Measurements from ENCODE around the gene FSTL5. TPM values are rescaled to one million over a fixed set of nuclear protein-coding genes. Genes with fewer than 3 reads are reported as not detected.

Gene FSTL5
- total RNA-seq, 2 donors from 2014 or later, result not detected

DNA sequence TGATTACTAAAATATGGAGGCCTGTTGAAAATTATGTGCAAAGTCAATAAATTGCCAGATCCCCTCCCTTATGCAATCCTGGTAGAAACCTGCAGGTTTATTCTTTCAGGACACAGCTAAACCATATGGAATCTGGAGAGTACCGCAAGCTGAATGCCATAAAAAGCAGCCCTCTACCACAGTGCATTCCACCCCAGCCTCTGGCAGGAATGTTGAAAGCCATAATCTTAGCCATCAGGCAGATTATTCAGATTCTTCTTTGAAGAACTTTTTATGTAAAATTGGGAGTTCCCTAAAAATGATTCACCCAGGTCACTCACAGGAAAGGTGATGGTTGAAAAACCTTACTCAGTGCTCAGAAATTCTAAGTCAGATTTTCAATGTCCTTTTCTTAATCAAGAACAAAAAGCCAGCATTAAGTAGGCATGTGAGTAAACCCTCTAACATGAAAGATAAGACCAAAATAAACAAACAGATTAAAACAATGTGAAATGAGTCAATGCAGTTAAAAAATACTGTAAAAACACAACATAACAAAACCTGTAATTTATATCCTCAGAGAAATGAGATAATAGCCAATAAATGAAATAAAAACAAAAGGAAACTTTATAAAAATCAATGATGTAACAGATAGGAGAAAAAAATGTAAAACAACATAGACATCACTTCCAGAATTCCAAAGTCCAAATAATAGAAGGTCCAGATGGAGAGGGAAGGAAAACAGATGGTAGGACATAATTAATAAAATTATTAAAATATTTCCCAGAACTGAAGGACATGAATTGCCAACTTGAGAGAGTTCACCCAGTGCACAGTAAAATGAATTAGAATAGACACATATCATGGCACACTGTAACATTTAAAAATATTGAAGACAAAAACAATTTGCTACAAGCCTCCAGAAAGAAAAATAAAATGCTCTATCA is 226.9 kb downstream of the FSTL5 start:
- Histone ChIP-seq H3K4me3 (no peak overlapping the region), H3K4me1 (ENCODE audit: control insufficient read depth in 1 of 2, low read depth in 2 of 2) (no peaks in the 10 kb centered on the region)
- no peak for ATAC-seq (ENCODE audit: insufficient number of reproducible peaks, low FRiP score, low read depth)

DNA sequence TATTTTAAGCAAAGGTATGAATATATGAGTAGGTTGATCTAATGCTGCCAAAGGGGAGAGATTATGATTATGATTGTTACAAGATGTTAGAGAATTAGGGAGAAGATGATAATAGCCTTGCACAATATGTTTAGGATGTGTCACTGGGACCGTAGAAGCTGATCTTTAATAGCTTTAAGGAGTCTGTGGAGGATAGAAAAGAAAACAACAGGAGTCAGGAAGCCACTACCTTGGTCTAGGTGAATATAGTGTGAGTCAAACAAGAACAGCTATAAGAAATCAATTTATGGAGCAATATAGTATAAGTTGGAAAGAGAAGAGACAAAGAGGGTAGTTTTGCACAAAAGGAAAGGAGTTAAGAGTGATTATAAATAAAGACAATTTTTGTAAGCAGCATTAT is 232.7 kb downstream of the FSTL5 start:
- no peak overlapping the region for H3K27ac ChIP-seq
- no peaks in the 10 kb centered on the region for H3K27me3 ChIP-seq (replicated peaks; ENCODE audit: insufficient read depth)
- DNase-seq (ENCODE audit: low spot score), result no peak
- H3K36me3 ChIP-seq, result no peaks in the 10 kb centered on the region
- TF ChIP-seq, protein P1, sequence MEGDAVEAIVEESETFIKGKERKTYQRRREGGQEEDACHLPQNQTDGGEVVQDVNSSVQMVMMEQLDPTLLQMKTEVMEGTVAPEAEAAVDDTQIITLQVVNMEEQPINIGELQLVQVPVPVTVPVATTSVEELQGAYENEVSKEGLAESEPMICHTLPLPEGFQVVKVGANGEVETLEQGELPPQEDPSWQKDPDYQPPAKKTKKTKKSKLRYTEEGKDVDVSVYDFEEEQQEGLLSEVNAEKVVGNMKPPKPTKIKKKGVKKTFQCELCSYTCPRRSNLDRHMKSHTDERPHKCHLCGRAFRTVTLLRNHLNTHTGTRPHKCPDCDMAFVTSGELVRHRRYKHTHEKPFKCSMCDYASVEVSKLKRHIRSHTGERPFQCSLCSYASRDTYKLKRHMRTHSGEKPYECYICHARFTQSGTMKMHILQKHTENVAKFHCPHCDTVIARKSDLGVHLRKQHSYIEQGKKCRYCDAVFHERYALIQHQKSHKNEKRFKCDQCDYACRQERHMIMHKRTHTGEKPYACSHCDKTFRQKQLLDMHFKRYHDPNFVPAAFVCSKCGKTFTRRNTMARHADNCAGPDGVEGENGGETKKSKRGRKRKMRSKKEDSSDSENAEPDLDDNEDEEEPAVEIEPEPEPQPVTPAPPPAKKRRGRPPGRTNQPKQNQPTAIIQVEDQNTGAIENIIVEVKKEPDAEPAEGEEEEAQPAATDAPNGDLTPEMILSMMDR (IDR thresholded peaks at IDR 0.05), result no peak
- ATAC-seq (ENCODE audit: insufficient number of reproducible peaks, low FRiP score, low read depth), result no peak
- no peak overlapping the region for H3K4me3 ChIP-seq
- no peaks in the 10 kb centered on the region for H3K4me1 ChIP-seq (ENCODE audit: control insufficient read depth in 1 of 2, low read depth in 2 of 2)
- no peaks in the 10 kb centered on the region for H3K9me3 ChIP-seq

More for the DNA sequence above, 226.9 kb downstream of the FSTL5 start:
- Histone ChIP-seq H3K36me3 (no peaks in the 10 kb centered on the region), H3K9me3 (no peaks in the 10 kb centered on the region), H3K27ac (no peak overlapping the region), H3K27me3 (replicated peaks; ENCODE audit: insufficient read depth) (no peaks in the 10 kb centered on the region)
- TF ChIP-seq, protein P1 (IDR thresholded peaks at IDR 0.05), result no peak
- DNase-seq (ENCODE audit: low spot score), result no peak

DNA sequence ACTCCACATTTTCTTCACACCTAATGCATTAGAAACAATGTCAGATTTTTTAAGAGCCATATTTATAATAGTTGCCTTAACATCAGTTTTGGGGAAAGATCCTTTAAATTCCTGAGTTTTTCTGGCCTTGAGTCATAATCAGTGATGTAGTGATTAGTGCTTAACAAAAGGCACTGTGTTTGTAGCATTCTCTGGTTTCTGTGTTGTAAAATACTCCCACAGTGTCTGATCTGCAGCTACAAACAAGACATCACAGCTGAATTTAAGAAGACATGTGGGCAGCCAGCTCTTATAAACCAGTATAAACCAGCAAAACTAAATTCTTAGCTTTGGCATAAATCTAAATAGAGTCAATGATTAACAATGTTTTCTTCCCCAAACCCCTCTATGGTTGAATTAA is 233.8 kb downstream of the FSTL5 start:
- no peaks in the 10 kb centered on the region for H3K9me3 ChIP-seq
- H3K4me1 ChIP-seq (ENCODE audit: control insufficient read depth in 1 of 2, low read depth in 2 of 2), result no peaks in the 10 kb centered on the region
- no peaks in the 10 kb centered on the region for H3K27me3 ChIP-seq (replicated peaks; ENCODE audit: insufficient read depth)
- H3K36me3 ChIP-seq, result no peaks in the 10 kb centered on the region
- ATAC-seq (ENCODE audit: insufficient number of reproducible peaks, low FRiP score, low read depth) (no peak), DNase-seq (ENCODE audit: low spot score) (no peak)
- H3K27ac ChIP-seq, result no peak overlapping the region
- H3K4me3 ChIP-seq, result no peak overlapping the region
- TF ChIP-seq, protein P1 (IDR thresholded peaks at IDR 0.05), result no peak

DNA sequence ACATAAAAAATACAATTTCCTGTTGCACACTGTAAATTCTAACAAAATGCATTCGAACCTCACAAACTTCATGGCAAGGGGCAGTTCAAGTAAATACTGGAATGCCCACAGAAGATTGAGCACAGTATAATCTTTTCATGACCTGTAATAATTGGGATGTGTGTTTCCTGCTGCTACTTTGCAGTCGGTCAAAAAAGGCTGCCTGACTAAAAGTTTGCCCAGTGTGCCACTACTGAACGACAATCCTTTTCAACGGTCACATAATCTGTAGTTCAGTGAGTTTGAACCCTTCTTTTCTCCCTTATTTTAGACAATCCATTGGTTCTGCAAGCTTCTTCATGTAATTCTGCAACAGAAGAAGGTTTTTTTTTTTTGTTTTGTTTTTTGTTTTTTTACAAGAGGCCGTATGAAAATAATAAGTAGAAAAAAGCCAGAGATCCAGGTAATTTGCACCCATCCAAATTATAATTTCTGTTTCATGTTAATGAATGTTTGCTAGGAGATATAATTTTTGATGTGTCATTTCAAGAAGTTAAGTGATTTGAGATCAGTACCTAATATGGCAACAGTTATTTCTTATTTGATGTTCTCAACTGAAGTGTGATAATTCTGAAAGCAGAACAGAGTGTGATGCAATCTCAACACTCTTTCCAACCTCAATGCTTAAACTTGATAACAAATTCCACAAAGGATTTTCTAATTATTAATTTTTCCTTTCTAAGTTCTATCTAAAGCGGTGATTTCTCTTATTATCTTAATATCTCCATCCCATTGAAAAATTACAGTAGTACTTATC is 237.6 kb downstream of the FSTL5 start:
- Histone ChIP-seq H3K4me1 (ENCODE audit: control insufficient read depth in 1 of 2, low read depth in 2 of 2) (no peaks in the 10 kb centered on the region), H3K27ac (no peak overlapping the region), H3K36me3 (no peaks in the 10 kb centered on the region), H3K27me3 (replicated peaks; ENCODE audit: insufficient read depth) (no peaks in the 10 kb centered on the region), H3K9me3 (no peaks in the 10 kb centered on the region), H3K4me3 (no peak overlapping the region)
- TF ChIP-seq, protein P1 (IDR thresholded peaks at IDR 0.05), result no peak
- ATAC-seq (ENCODE audit: insufficient number of reproducible peaks, low FRiP score, low read depth) (no peak), DNase-seq (ENCODE audit: low spot score) (no peak)

All from thoracic aorta (tissue), 2 donors.